Superior temporal gyrus (tissue), 1 donor: Measurements from ENCODE around the gene LETMD1.

ENCODE experiments used
- DNase-seq: peaks from one replicate; pipeline ENCODE4 v3.0.0-alpha.2; 2016; ENCODE audit errors: extremely low spot score

Gene LETMD1

DNA sequence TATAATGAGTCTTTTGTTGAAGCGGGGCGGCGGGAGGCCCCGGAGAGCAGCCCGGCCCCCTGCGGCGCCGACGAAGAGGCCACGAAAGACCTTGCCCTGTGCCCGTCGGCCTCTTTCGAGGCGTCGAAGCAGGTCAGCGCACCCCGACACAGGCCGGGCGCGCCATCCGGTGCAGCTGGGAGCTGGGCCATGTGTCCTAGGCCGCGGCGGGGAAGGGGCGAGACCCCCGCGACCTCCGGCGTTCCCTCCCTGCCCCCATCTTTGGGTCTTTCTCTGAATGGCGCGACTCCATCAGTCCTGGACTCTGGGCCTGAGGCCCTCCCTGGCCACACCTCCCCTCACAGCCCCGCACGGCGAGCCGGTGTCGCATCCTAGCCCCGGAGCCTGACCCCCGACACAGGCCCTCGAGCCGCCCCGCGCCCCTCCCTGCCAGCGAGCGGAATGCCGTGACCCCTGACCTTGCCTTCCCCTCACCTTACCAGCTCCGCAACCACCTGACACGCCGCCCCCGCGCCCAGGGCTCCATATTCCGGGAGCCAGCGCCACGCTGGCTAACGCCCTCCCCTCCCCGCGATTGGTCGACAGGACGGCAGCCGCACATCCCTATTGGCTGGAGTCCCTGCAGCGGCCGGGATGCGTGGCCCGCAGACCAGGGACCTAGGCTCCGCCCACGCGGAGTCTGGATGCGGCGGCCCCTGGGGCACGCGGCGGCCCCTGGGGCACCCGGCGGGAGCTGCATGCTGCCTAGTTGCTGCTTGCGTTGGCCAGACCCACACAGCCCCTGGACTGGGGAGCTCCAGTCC, 22.1 kb upstream of the LETMD1 start, which contains the start of gene SLC11A2:
Gene SLC11A2 (minus strand): TSS at position 549 of the 803 bp plus-strand sequence. CDS start 15,656 bp downstream, outside the sequence.
- DNase-seq: peak; percentile 98

DNA sequence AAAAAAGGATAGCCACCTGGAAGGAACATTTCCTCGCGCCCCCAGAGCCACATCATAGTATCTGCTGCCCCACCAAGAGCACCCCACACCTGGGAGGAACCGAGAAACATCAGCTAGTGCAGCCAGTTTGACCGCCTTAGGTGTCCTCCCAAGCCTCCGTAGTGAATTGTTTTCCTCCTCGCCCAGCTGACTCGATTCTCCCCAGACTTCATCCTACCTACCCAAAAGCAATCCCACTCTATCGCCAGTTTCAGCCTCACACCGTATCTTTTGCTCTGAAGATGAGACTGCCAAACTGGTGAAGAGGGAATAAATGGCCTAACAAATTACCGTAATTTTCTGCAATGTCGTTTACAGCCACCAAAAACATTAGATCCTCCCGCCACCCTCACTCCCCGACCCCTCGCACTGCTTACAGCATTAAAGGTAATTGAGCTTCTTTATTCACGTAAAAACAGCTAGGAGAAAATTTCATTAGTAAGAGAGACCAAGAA, 20.7 kb upstream of the LETMD1 start:
- DNase-seq: no peak

DNA sequence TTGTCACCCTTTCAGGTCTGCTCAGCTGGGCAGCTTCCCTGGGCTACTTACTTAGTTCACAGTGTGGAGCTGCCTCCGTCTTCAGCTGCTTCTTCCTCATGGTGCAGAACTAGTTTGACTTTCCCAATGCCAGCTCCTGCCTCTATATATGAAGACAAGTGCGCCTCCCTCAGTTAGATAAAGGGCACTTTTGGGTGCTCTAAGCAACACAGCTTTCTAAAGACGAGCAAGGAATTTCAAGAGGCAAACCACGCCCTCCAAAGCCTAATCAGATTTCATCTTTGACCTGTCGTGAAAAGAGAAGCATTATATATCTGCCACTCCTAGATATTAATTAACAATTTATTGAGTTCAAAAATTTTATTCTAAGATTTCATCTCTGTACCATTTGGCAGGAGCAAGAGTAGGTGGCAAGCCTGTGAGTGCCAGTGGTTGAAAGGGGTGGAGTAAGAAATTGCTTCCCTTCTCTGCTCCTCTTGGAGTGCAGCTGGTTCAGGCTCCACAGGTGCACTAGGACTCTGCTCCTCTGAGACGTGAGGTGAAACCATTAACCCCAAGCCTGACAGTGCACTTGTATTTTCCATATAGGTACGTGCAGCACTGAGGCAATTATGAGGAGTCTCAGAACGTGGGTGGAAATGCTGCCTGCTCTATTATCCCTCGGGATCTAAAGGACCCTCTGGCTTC, 19.9 kb upstream of the LETMD1 start:
- DNase-seq: peak; percentile 75

DNA sequence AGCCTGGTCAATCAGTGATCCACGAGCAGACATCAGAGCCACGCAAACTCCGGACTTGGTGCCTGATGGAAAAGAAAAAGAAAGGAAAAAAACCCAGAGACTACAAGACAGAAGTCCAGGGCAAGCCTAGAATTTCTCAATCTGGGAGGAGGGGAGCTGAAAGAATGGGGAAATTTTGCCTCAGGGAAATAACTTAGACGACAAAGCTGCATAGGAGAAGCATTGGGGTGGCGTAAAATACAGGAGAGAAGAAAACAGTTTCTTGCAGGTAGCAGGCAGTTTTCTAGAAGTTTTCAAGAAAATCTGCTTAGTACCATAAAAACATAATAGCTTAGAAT, 19.3 kb upstream of the LETMD1 start:
- no peak for DNase-seq

DNA sequence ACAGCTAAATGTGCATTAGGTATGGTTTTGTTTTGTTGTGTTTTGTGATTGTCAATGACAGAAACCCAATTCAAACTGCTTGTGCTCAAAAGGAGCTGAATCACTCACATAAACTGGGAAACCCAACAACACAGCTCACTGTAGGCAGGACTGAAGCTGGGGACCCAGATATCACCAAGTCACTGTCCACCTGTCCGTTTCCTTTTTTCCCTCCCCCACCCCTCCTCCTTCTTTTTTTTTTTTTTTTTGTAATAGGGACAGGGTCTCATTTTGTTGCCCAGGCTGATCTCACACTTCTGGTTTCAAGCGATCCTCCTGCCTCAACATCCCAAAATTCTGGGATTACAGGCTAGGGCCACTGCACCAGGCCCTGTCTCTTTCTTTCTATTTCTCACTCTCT, 15.1 kb upstream of the LETMD1 start:
- DNase-seq: no peak

DNA sequence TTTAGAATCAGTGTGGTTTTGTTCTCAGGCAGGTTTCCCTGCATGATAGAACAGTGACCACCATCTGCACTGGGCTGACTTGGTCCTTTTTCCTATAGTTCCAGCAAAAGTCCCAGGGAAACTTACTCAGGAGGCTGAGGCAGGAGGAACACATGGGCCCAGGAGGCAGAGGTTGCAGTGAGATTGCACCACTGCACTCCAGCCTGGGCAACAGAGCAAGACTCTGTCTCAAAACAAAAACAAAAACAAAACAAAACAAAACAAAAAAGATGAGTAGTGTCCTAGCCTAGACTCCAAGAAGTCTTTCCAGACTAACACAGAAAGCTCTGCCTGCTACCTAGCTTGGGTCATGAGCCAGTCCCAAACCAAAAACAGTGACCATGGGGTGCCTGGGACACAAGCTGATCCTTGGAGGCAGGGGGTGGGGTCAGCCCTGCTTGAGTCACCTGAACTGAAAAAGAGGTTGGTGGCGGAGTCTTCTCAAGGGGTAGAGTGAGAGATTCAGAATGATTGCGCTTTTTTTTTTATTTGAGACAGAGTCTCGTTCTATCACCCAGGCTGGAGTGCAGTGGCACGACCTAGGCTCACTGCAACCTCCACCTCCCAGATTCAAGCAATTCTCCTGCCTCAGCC, 14.6 kb upstream of the LETMD1 start:
- DNase-seq: no peak

DNA sequence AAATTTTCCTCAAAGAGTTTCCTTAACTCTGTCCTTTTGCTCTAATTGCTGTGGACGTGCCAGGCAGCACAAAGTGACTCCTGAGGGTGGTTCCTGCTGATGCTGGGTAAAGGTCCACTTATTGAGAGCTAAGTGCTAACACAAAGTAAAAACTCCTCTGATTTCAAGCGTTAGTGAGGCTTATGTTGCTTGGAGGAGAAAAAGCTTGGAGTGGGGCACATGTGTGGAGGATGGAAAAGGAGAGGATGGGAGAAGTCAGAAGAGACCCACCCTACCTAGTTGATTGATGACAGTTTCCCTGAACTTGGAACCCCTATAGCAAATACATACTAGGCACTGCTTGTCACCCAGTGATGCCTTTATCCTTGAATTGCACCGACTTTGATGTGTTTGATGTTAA, 11.8 kb upstream of the LETMD1 start:
- DNase-seq: no peak

DNA sequence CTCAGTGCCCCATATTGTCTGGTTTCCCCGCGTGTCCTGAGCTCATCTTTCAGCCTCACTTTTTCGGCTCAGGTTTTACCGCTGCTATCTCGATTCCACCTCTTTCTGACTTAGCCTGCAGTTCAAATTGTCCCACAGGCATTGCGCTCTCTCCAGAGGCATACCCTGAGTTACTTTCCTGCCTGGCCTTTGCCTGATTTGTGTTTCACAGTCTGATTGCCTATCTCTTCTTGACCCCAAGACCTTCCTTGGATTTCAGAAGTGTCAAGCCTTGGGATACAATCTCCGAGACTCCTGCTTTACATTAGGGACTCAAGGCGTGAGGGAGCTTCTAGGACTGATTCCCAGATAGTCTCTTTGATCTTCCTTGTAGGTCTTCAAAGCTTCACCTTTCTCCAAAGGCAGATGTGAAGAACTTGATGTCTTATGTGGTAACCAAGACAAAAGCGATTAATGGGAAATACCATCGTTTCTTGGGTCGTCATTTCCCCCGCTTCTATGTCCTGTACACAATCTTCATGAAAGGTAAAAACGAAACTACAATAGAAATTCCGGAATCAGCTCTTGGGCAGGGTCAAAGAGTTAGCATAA, 629 bp downstream of the LETMD1 start:
- DNase-seq: no peak

DNA sequence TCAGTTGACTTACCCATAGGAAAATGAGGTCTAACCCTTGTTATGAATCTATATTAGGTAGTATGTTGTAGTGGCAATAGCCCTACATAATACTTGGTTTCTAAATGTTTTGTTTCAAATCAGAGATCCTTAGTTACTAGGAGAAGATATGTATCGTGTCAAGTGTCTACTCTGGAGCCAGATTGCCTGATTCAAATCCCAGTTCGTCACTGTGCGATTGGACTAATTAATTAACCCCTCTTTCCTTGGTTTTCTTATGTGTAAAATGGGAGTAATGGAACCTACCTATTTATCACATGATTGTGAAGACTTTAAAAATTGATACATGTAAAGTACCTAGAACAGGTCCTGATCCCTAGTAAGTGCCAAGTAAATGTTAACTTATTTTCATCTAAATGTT, 1.4 kb downstream of the LETMD1 start:
- no peak for DNase-seq

DNA sequence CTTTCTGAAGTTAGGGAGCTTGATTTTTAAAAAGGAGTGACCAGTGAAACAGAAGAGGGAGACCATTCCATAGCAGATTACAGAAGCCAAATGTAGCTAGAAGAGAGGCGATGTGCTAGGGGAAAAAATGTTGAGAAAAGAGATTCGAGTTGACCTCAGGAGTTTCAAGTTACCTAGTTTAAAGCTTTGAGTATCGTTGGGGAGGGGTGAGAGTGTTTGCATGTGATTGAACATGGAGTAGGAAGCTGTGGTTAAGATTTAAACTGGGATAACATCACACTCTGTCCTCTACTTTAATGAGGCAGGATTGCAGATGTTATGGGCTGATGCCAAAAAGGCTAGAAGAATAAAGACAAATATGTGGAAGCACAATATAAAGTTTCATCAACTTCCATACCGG, 3.7 kb downstream of the LETMD1 start:
- no peak for DNase-seq

DNA sequence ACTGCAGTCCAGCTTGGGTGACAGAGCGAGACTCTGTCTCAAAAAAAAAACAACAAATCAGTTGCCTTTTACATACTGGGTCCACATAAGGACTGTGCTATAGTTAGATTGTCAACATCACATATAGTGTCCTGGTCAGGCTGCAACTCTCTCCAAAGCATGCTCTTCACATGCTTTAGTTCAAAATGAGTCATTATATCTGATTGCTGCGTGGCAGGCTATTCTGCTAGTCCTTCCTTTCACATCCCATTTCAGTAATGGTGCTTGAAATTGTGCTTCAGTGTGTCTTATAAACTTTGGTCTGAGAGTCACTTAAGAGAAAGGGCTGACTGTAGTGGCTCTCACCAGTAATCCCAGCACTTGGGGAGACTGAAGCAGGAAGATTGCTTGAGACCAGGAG, 6.9 kb downstream of the LETMD1 start:
- no peak for DNase-seq

DNA sequence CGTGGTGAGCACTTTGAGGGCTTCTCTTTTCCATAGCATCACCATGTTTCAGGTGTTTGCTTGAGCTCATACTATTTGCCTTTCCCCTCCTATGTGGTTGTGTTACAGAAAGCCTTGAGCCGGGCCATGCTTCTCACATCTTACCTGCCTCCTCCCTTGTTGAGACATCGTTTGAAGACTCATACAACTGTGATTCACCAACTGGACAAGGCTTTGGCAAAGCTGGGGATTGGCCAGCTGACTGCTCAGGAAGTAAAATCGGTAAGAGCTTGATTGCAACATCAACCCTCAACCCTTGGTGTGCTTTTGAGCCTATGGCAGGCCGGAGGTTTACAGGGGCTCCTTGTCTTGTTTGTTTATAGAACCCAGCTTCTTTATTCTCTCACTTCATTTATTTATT, 8.1 kb downstream of the LETMD1 start:
- no peak for DNase-seq

DNA sequence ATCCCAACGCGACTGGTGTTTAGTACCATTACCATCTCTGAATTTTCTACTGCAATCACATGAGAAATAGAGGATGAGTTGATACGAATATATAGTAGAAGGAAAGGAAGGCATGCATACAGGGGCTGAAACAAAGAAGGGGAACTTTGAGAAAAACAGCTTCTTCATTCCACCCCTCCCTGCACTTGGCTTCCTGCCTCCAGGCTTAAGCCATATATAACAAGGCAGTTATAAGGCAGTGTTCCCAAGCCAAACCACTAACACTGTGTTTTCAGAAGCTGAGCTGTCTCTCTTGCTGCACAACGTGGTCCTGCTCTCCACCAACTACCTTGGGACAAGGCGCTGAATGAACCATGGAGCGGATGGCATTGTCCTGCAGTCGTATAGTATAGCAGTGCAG, 11.0 kb downstream of the LETMD1 start:
- no peak for DNase-seq

DNA sequence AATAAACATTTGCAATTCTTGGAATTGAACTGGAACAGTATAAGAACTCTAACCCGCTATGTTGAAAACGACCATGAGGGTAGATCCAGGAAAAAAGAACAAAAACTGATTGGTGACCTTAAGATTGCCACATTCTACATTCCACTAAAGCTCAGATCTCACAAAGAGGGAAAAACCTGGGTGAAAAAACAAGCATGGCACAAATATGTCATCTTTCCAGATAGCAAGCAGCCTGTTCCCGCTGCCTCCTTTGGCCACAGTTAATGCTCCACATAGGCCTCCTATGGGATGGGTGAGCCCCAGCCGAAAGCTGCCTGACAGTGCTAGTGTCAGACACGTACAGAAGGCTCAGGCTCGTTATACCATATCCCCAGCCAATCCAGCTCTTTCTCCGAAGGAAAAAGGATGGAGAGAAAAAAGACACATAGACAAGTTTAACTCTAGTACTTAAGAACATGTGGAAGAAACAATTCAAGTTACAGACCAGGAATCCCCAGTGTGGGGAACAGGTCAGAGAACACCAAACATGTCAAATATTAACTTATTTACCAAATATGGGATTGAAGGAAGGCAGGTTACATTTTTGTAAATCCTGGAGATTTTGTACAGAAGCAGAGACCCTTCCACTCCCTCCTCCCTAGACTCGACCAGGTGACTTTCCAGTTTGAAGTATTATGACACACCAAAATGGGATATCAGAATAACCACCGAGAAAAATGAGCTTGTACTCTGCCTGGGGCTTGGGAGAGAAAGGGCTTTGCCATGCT, 14.7 kb downstream of the LETMD1 start:
- DNase-seq: no peak

DNA sequence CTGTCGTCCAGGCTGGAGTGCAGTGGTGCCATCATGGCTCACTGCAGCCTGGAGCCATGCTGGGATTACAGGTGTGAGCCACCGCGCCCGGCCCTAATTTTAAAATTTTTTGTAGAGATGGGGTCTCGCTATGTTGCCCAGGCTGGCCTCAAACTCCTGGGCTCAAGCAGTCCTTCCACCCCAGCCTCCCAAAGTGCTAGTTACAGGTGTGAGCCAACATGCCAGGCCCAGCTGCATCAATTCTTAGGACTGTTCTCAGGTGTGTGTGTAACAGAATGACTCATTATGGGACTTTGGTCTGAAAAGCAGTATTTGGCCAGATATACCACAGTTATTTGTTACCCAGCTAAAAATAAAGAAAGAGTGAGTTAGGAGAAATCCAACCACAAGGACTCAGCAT, 17.4 kb downstream of the LETMD1 start:
- DNase-seq: no peak

DNA sequence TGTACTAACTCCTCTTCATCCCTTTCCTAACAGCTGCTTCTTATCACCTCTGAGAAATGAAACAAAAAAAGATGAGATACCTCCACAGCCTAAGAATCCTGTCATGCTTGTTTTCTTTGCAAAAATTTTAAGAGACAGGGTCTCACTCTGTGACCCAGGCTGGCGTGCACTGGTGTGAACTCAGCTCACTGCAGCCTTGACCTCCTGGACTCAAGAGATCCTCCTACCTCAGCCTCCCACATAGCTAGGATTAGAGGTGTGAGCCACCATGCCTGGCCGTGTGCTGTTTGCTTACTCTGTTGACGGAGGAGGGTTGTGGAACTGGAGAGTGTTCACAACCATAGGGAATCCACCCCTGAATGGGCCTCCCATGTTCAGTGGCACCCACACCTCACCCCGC, 19.1 kb downstream of the LETMD1 start:
- no peak for DNase-seq

DNA sequence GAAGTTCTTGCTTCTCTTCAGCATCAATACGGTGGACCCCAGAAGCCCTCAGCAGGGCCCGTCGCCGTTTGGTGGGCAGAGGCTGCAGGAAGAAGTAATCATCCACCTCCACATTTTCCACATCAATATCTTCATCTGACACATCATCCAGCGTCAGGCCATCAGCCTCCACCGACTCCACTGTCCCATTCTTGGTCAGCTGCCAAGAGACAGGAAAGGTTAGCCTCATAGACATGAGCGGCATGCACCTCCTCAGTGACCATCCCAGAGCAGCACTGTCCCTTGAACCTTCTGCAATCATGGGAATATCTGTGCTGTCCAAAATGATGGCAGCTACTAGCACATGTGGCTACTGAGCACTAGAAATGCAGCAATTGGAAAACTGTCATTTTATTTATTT, 19.6 kb downstream of the LETMD1 start:
- no peak for DNase-seq

DNA sequence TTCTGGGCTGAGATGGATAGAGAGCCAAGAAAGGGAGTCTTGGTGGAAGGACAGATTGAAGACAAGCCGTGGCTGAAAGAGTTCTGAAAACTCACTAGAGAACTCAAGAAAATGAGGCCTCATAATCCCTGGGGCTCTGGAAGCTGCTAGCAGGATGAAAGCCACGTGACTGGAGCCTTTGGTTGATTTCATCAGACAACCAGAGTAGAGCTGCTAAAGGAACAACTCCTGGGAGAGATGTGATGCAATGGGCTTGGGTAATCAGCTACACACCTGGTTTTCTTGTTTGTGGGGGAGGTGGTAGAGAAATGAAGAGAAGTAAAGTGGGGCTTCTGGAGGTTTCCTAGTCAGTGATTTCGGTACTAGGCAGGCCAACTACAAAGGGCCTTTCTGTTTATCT, 21.9 kb downstream of the LETMD1 start:
- no peak for DNase-seq

DNA sequence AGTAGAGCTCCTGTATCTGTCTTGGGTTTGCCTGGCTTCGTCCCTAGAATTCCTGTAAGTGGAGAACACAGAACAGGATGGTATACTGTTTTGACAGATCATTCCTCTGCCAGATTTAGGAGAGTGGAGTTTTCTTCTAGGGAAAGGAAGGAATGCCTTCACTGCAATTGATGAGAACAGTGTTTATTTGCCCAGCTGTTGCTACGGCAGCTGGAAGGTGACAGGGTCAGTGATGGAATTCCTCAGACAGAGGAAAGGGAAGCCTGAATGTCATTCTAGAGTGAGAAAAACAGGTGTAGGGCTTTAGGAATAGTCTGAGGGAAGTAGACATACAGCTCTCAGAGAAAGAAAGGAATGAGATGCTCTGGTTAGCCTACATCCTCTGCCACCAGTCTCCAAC, 23.5 kb downstream of the LETMD1 start:
- DNase-seq: no peak

DNA sequence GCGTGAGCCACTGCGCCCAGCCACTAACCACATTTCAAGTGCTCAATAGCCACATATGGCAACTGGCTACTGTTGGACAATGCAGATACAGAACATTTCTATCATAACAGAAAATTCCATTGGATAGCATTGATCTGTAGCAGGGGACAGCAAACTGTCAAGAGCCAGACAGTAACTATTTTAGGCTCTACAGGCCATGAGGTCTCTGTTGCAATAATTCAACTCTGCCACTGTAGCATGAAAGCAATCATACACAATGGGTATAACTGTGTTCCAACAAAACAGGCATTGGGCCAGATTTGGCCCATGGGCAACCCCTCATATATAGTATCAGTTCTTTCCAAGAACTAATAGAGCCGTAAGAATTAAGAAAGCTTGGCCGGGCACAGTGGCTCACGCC, 27.3 kb downstream of the LETMD1 start:
- DNase-seq: no peak

DNA sequence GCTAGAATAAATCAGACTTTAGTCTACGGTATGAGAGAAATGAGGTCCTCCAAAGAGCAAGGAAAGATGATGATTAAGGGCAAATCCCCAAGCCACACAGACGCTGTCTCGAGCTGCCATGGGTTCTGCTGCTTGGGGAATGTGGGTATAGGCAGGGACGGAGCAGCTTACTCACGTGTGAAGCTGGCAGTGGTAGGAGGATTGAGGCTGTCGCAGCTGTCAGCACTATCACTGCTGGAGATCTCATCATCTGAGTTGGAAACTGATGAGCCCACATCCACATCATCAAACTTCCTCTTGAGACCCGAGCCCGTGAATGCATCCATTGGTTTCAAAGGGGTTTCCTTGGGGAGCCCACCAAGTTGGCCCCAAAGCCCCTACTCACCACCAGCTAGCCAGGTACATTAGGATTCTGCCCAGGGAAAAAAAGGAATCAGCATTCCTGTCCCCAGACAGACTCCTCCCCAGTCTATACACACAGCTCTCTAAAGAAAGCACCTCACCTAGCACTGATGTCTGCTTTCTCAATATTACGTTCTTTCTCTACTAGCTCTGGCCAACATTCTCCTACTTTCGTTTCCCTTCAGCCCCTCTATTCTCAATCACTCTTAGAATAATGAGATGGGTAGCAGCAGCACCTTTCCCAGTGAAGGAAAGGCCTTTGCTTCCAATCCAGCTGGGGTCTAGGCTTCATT, 28.3 kb downstream of the LETMD1 start:
- DNase-seq: no peak
